Vagina (tissue), 2 donors: ENCODE data around the gene TENM4. TPM values are rescaled to one million over a fixed set of nuclear protein-coding genes. Genes with fewer than 3 reads are reported as not detected.

Source experiments
- DNase-seq, 2 donors: peaks; one replicate each; pipeline ENCODE4 v3.0.0-alpha.2; 2017; ENCODE audit errors: extremely low spot score in 2 of 2
- H3K27ac ChIP-seq: fragments of 200-600 bp; sonication (generic); one replicate; pipeline ENCODE4 v1.5.1; 2019
- H3K27me3 ChIP-seq: fragments of 200-600 bp; sonication (generic); one replicate; pipeline ENCODE4 v1.5.1; 2019
- H3K36me3 ChIP-seq, 2 donors: fragments of 200-600 bp; sonication (generic); one replicate each; pipeline ENCODE4 v1.5.1; 2017 to 2019
- H3K4me1 ChIP-seq: fragments of 200-600 bp; sonication (generic); one replicate; pipeline ENCODE4 v1.5.1; 2019
- H3K4me3 ChIP-seq, 2 donors: fragments of 200-600 bp; sonication (generic); 1 replicate in 1 of 2; 2 replicates in 1 of 2; pipeline ENCODE4 v1.5.1; 2016 to 2019
- H3K9me3 ChIP-seq: fragments of 200-600 bp; sonication (generic); one replicate; pipeline ENCODE4 v1.5.1; 2019
- CTCF ChIP-seq, 3 experiments: fragments of 450-650 bp in 2 of 3; fragments of 200-600 bp in 1 of 3; sonication (generic) in 1 of 3; IDR thresholded peaks; one replicate each; pipeline ENCODE4 v1.5.1; 2017 to 2019; ENCODE audit warnings: antibody characterized with exemption in 3 of 3, mild to moderate bottlenecking in 2 of 3, moderate library complexity in 2 of 3
- POLR2A ChIP-seq, 2 donors: fragments of 450-650 bp; IDR thresholded peaks; one replicate each; pipeline ENCODE4 v1.6.1; 2017; ENCODE audit warnings: antibody characterized with exemption in 2 of 2, mild to moderate bottlenecking in 2 of 2, moderate library complexity in 2 of 2
- POLR2AphosphoS5 ChIP-seq, 2 donors: sonication (generic); formaldehyde crosslinking; IDR thresholded peaks; one replicate each; pipeline ENCODE4 v1.9.0; 2017; ENCODE audit warnings: antibody characterized with exemption in 2 of 2, mild to moderate bottlenecking in 2 of 2, low read depth in 1 of 2; ENCODE audit not compliant: insufficient read depth in 1 of 2
- intact Hi-C: fragments of 100-400 bp; cut with DNase I; formaldehyde crosslinking; loops from one replicate; pipeline ENCODE4 v1.15.1; 2023
- total RNA-seq: library from RNA; depleted of rRNA; stranded (reverse); fragments of >200 nt; gene quantifications from one replicate; pipeline ENCODE4 v1.2.3, GENCODE V29; 2016

The TENM4 gene
- total RNA-seq, 1 donor from 2014 or later, result 12.5 TPM

GRCh38 chr11:78717041-78717440 lies 723.8 kb downstream of the TENM4 start:
- no peak overlapping the region for H3K27ac ChIP-seq
- intact Hi-C loops, result no loop called here
- no peaks in the 10 kb centered on the region for H3K4me1 ChIP-seq
- H3K36me3 ChIP-seq, result no peaks in the 10 kb centered on the region
- no peaks in the 10 kb centered on the region for H3K27me3 ChIP-seq
- TF ChIP-seq CTCF (IDR thresholded peaks at IDR 0.05) (no peak), POLR2AphosphoS5 (IDR thresholded peaks at IDR 0.05; ENCODE audit: insufficient read depth in 1 of 2, low read depth in 1 of 2) (no peak), POLR2A (IDR thresholded peaks at IDR 0.05) (no peak)
- H3K4me3 ChIP-seq, result no peak overlapping the region
- no peak for DNase-seq
- no peaks in the 10 kb centered on the region for H3K9me3 ChIP-seq

- H3K27me3 ChIP-seq, result no peaks in the 10 kb centered on the region
- TF ChIP-seq POLR2AphosphoS5 (IDR thresholded peaks at IDR 0.05; ENCODE audit: insufficient read depth in 1 of 2, low read depth in 1 of 2) (no peak), CTCF (IDR thresholded peaks at IDR 0.05) (peak in 1 of 3 experiments; percentile 17)
- no peaks in the 10 kb centered on the region for H3K36me3 ChIP-seq
- intact Hi-C loops, result no loop called here
- no peaks in the 10 kb centered on the region for H3K4me1 ChIP-seq
- DNase-seq, result no peak
- no peaks in the 10 kb centered on the region for H3K9me3 ChIP-seq
- H3K4me3 ChIP-seq, result no peak overlapping the region
- no peak overlapping the region for H3K27ac ChIP-seq
Observed at GRCh38 chr11:78715639-78716311, 725.1 kb downstream of the TENM4 start.

GRCh38 chr11:78714539-78714938 lies 726.3 kb downstream of the TENM4 start:
- DNase-seq, result no peak
- no peaks in the 10 kb centered on the region for H3K9me3 ChIP-seq
- H3K36me3 ChIP-seq, result no peaks in the 10 kb centered on the region
- intact Hi-C loops, result no loop called here
- TF ChIP-seq CTCF (IDR thresholded peaks at IDR 0.05), result no peak
- H3K4me3 ChIP-seq, result no peak overlapping the region
- no peaks in the 10 kb centered on the region for H3K4me1 ChIP-seq
- no peaks in the 10 kb centered on the region for H3K27me3 ChIP-seq
- no peak overlapping the region for H3K27ac ChIP-seq

- H3K36me3 ChIP-seq, result no peaks in the 10 kb centered on the region
- DNase-seq, result no peak
- no peaks in the 10 kb centered on the region for H3K4me1 ChIP-seq
- H3K4me3 ChIP-seq, result no peak overlapping the region
- H3K27me3 ChIP-seq, result no peaks in the 10 kb centered on the region
- H3K27ac ChIP-seq, result no peak overlapping the region
- no peaks in the 10 kb centered on the region for H3K9me3 ChIP-seq
- TF ChIP-seq CTCF (IDR thresholded peaks at IDR 0.05) (no peak), POLR2A (IDR thresholded peaks at IDR 0.05) (no peak), POLR2AphosphoS5 (IDR thresholded peaks at IDR 0.05; ENCODE audit: insufficient read depth in 1 of 2, low read depth in 1 of 2) (no peak)
- intact Hi-C loops, result no loop called here
Observed at GRCh38 chr11:78711735-78712134, 729.1 kb downstream of the TENM4 start.

GRCh38 chr11:78710417-78710816 lies 730.4 kb downstream of the TENM4 start:
- no peak overlapping the region for H3K27ac ChIP-seq
- intact Hi-C loops, result no loop called here

More at GRCh38 chr11:78710417-78710816, 730.4 kb downstream of the TENM4 start:
- H3K4me1 ChIP-seq, result no peaks in the 10 kb centered on the region
- H3K27me3 ChIP-seq, result no peaks in the 10 kb centered on the region
- H3K36me3 ChIP-seq, result no peaks in the 10 kb centered on the region
- H3K4me3 ChIP-seq, result no peak overlapping the region
- no peak for DNase-seq
- TF ChIP-seq CTCF (IDR thresholded peaks at IDR 0.05) (no peak), POLR2A (IDR thresholded peaks at IDR 0.05) (no peak), POLR2AphosphoS5 (IDR thresholded peaks at IDR 0.05; ENCODE audit: insufficient read depth in 1 of 2, low read depth in 1 of 2) (no peak)
- no peaks in the 10 kb centered on the region for H3K9me3 ChIP-seq
